HL-60 (cell line): ENCODE results near the gene ITSN1.

Experiments
- DNase-seq, 2 experiments: peaks; one replicate each; pipeline ENCODE4 v3.0.0-alpha.2; 2010 to 2020; ENCODE audit warnings: low read depth in 1 of 2, low spot score in 1 of 2
- H3K27ac ChIP-seq: fragments of 250-450 bp; sonication (Bioruptor Pico); replicated peaks from 2 replicates; pipeline ENCODE4 v1.5.1; 2020; ENCODE audit warnings: mild to moderate bottlenecking, moderate library complexity
- H3K27me3 ChIP-seq: fragments of 250-450 bp; sonication (Bioruptor Pico); 2 replicates; pipeline ENCODE4 v1.5.1; 2021; ENCODE audit warnings: mild to moderate bottlenecking, moderate library complexity; ENCODE audit not compliant: insufficient read depth, poor library complexity, severe bottlenecking
- H3K4me3 ChIP-seq: replicated peaks from 2 replicates; pipeline ENCODE4 v1.5.1; 2011; ENCODE audit warnings: mild to moderate bottlenecking, control low read depth, low read length; ENCODE audit not compliant: insufficient read depth
- CTCF ChIP-seq: IDR thresholded peaks from one replicate; pipeline ENCODE4 v1.5.1; 2011; ENCODE audit warnings: low read length, control low read depth, inconsistent platforms; ENCODE audit not compliant: insufficient read depth
- GABPA ChIP-seq: IDR thresholded peaks from 2 replicates; pipeline ENCODE4 v1.6.1; 2012; ENCODE audit warnings: low read depth
- POLR2AphosphoS5 ChIP-seq: IDR thresholded peaks from 2 replicates; pipeline ENCODE4 v1.6.1; 2012; ENCODE audit warnings: low read depth
- REST ChIP-seq: IDR thresholded peaks from 2 replicates; pipeline ENCODE4 v1.6.1; 2012; ENCODE audit warnings: low read depth; ENCODE audit not compliant: insufficient replicate concordance
- SPI1 ChIP-seq: IDR thresholded peaks from 2 replicates; pipeline ENCODE4 v1.6.1; 2012; ENCODE audit warnings: low read depth, mild to moderate bottlenecking, borderline replicate concordance

The ITSN1 gene

GRCh38 chr21:33901412-33902288 is 259.3 kb downstream of the ITSN1 start:
- Histone ChIP-seq H3K27ac (no peak overlapping the region), H3K4me3 (no peak overlapping the region), H3K27me3 (no peaks in the 10 kb centered on the region)
- TF ChIP-seq REST (no peak), CTCF (peak; percentile 42)
- peak in 1 of 2 experiments; percentile 70 for DNase-seq

GRCh38 chr21:33902349-33902748 is 260.0 kb downstream of the ITSN1 start:
- Histone ChIP-seq H3K4me3 (no peak overlapping the region), H3K27me3 (no peaks in the 10 kb centered on the region), H3K27ac (no peak overlapping the region)
- no peak for DNase-seq
- TF ChIP-seq REST, result no peak
- no peak for TF ChIP-seq GABPA
- 0 out of 2 replicates have a peak, but pooled peaks have one; percentile 20 for TF ChIP-seq POLR2AphosphoS5
- no peak for TF ChIP-seq SPI1
- no peak for TF ChIP-seq CTCF

GRCh38 chr21:33904041-33904440 is 261.7 kb downstream of the ITSN1 start:
- no peak for DNase-seq
- no peak overlapping the region for H3K4me3 ChIP-seq
- TF ChIP-seq POLR2AphosphoS5 (no peak), SPI1 (no peak), REST (no peak), CTCF (no peak), GABPA (no peak)
- H3K27me3 ChIP-seq, result no peaks in the 10 kb centered on the region
- H3K27ac ChIP-seq, result no peak overlapping the region
